GM19238 (cell line): ENCODE data around the gene KIF1C.
A peak's percentile ranks its signal among the peaks of the same experiment; 100 is the strongest.
"Not testable (repeated sequence)": the region's sequence is repeated elsewhere in the genome, so short reads cannot be mapped to it uniquely, and the experiment has no call there.

Experiments used
- DNase-seq: peaks from one replicate; pipeline ENCODE4 v3.0.0; 2011; ENCODE audit warnings: low spot score; ENCODE audit not compliant: insufficient read length

KIF1C gene

GRCh38 chr17:4999430-5000093, 1.8 kb downstream of the KIF1C start:
- DNase-seq = no peak

- no peak for DNase-seq
These were observed 2.5 kb downstream of the KIF1C start for GRCh38 chr17:5000237-5000639.

- no peak for DNase-seq
These were observed 4.5 kb downstream of the KIF1C start for GRCh38 chr17:5002121-5002788.

GRCh38 chr17:5003214-5003867, 5.6 kb downstream of the KIF1C start:
- DNase-seq = no peak

- DNase-seq = no peak
These were observed 14.2 kb downstream of the KIF1C start for GRCh38 chr17:5011928-5012327.

- no peak for DNase-seq
These were observed 16.6 kb downstream of the KIF1C start for GRCh38 chr17:5014357-5014756.

- peak; percentile 55 for DNase-seq
These were observed 21.8 kb downstream of the KIF1C start for GRCh38 chr17:5019475-5019956.

- no peak for DNase-seq
These were observed 22.8 kb downstream of the KIF1C start for GRCh38 chr17:5020502-5021023.

- DNase-seq = no peak
These were observed 24.5 kb downstream of the KIF1C start for GRCh38 chr17:5022171-5022711.

- no peak for DNase-seq
These were observed 25.9 kb downstream of the KIF1C start for GRCh38 chr17:5023588-5024147.

- no peak for DNase-seq
These were observed 26.9 kb downstream of the KIF1C start for GRCh38 chr17:5024604-5025003.

- DNase-seq = no peak
These were observed 29.5 kb downstream of the KIF1C start for GRCh38 chr17:5027299-5027698.

- DNase-seq = no peak
These were observed 30.2 kb downstream of the KIF1C start for GRCh38 chr17:5027916-5028315.

GRCh38 chr17:5030168-5030567, 32.4 kb downstream of the KIF1C start:
- not testable (repeated sequence) for DNase-seq

- peak; percentile 85 for DNase-seq
These were observed 33.8 kb downstream of the KIF1C start for GRCh38 chr17:5031365-5032082.

- no peak for DNase-seq
These were observed 35.1 kb downstream of the KIF1C start for GRCh38 chr17:5032865-5033264.

- no peak for DNase-seq
These were observed 35.7 kb downstream of the KIF1C start for GRCh38 chr17:5033352-5034015.

- DNase-seq = no peak
These were observed 36.3 kb downstream of the KIF1C start for GRCh38 chr17:5034063-5034462.

GRCh38 chr17:5034651-5035050, 36.9 kb downstream of the KIF1C start:
- DNase-seq = no peak

GRCh38 chr17:5035315-5035714, 37.6 kb downstream of the KIF1C start, which contains the start of gene SLC52A1:
SLC52A1 (minus strand) TSS chr17:5035426; CDS start chr17:5034606, 820 bp downstream.
- DNase-seq = no peak
